Mucosa of stomach (tissue), 1 donor: Measurements from ENCODE around the gene INPP5A.

Experiments used
- H3K27me3 ChIP-seq: one replicate; pipeline ENCODE4 v1.7.0; 2013; ENCODE audit warnings: mild to moderate bottlenecking, low read length; ENCODE audit not compliant: control insufficient read depth, insufficient read depth
- H3K36me3 ChIP-seq: one replicate; pipeline ENCODE4 v1.7.0; 2013; ENCODE audit warnings: low read length; ENCODE audit not compliant: control insufficient read depth, insufficient read depth
- H3K4me1 ChIP-seq: one replicate; pipeline ENCODE4 v1.7.0; 2013; ENCODE audit warnings: mild to moderate bottlenecking, low read length; ENCODE audit not compliant: control insufficient read depth, insufficient read depth
- H3K4me3 ChIP-seq: one replicate; pipeline ENCODE4 v1.7.0; 2013; ENCODE audit warnings: low read length
- H3K9ac ChIP-seq: one replicate; pipeline ENCODE4 v1.7.0; 2013; ENCODE audit warnings: mild to moderate bottlenecking, low read length, moderate library complexity
- H3K9me3 ChIP-seq: one replicate; pipeline ENCODE4 v1.7.0; 2013; ENCODE audit warnings: mild to moderate bottlenecking, low read length, moderate library complexity; ENCODE audit not compliant: control insufficient read depth
- donor health status: Pancreatic carcinoma.

The INPP5A gene

GRCh38 chr10:132516771-132517725 lies 20.5 kb upstream of the INPP5A start:
- no peaks in the 10 kb centered on the region for H3K9me3 ChIP-seq
- H3K36me3 ChIP-seq: no peaks in the 10 kb centered on the region
- no peaks in the 10 kb centered on the region for H3K27me3 ChIP-seq
- H3K4me1 ChIP-seq: peaks cover 46% of the 10 kb centered on the region
- no peak overlapping the region for H3K4me3 ChIP-seq
- peak overlapping the region; percentile 59 for H3K9ac ChIP-seq

GRCh38 chr10:132517951-132518521 lies 19.6 kb upstream of the INPP5A start:
- Histone ChIP-seq H3K4me1 (peaks cover 46% of the 10 kb centered on the region), H3K9ac (peak overlapping the region; percentile 59), H3K9me3 (no peaks in the 10 kb centered on the region), H3K36me3 (no peaks in the 10 kb centered on the region), H3K27me3 (no peaks in the 10 kb centered on the region), H3K4me3 (no peak overlapping the region)

GRCh38 chr10:132518572-132519381 lies 18.8 kb upstream of the INPP5A start:
- peak overlapping the region; percentile 54 for H3K9ac ChIP-seq
- peak overlapping the region; percentile 31 for H3K4me3 ChIP-seq
- no peaks in the 10 kb centered on the region for H3K36me3 ChIP-seq
- H3K9me3 ChIP-seq: no peaks in the 10 kb centered on the region
- peaks cover 46% of the 10 kb centered on the region for H3K4me1 ChIP-seq
- no peaks in the 10 kb centered on the region for H3K27me3 ChIP-seq

DNA sequence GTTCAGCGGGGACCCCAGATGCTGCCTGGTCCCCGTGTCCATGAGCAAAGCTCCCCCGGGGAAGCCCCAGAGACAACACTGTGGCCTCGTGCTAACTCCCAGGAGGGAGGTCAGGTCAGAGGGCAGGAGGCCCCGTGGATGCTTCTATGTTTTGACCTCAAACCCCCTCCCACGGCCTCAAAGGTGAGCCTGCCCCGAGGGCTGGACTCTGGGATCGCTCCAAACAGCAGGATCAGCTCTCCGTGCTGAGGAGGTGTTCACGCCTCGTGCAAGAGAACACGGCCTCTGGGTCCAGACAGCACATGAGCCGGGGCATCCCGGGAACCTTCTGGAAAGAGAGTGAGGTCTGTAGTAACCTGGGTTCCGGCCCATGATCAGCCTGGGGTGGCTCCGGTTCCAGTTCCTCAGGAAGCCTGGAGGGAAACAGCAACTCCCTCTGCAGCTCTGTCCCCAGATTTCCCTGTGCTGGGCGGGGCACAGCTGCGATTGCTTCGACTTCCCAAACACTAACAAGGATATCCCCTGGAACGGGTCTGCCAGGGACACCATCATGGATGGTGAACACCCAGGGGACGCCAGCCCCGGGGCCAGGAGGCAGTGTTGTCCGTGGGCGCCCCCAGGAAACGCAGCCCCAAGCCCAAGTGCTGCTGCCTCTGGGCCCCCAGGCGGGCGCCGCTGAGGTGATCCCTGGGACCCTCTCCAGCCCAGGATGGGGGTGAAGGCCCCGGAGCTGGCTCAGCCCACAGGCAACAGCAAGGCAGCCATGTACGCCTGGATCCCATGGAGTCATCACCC lies 18.0 kb upstream of the INPP5A start:
- Histone ChIP-seq H3K27me3 (no peaks in the 10 kb centered on the region), H3K4me3 (no peak overlapping the region), H3K9me3 (no peaks in the 10 kb centered on the region), H3K36me3 (no peaks in the 10 kb centered on the region), H3K9ac (no peak overlapping the region), H3K4me1 (peaks cover 46% of the 10 kb centered on the region)

GRCh38 chr10:132520177-132520811 lies 17.3 kb upstream of the INPP5A start:
- Histone ChIP-seq H3K4me1 (peaks cover 46% of the 10 kb centered on the region), H3K4me3 (no peak overlapping the region), H3K36me3 (no peaks in the 10 kb centered on the region), H3K9ac (no peak overlapping the region), H3K27me3 (no peaks in the 10 kb centered on the region), H3K9me3 (no peaks in the 10 kb centered on the region)

DNA sequence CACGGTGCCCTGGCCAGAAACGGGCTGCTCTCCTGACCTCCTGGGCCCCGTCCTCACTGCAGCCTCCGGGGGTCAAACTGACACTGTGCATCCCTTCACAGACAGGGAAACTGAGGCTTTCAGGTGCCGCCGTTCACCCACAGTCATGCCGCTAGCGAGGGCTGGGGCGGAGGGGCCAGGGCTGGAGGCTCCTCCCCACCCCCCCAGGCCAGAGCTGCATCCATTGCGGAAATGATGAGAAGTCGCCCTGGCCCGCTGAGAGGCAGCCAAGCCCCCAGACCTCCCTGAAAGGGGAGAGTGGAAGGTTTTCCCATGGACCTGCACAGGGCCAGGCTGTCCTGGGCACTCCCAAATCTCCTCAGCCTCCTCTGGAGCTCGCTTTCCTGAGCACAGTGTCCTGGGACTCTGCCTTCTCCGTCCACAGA lies 16.5 kb upstream of the INPP5A start:
- Histone ChIP-seq H3K9ac (no peak overlapping the region), H3K9me3 (no peaks in the 10 kb centered on the region), H3K4me1 (peaks cover 46% of the 10 kb centered on the region), H3K27me3 (no peaks in the 10 kb centered on the region), H3K4me3 (no peak overlapping the region), H3K36me3 (no peaks in the 10 kb centered on the region)

- Histone ChIP-seq H3K9ac (no peak overlapping the region), H3K36me3 (no peaks in the 10 kb centered on the region), H3K9me3 (no peaks in the 10 kb centered on the region), H3K27me3 (no peaks in the 10 kb centered on the region), H3K4me1 (peaks cover 42% of the 10 kb centered on the region), H3K4me3 (no peak overlapping the region)
Measured at GRCh38 chr10:132521466-132522102, 16.0 kb upstream of the INPP5A start.

- H3K4me3 ChIP-seq: no peak overlapping the region
- H3K9ac ChIP-seq: no peak overlapping the region
- H3K4me1 ChIP-seq: peaks cover 31% of the 10 kb centered on the region
- no peaks in the 10 kb centered on the region for H3K36me3 ChIP-seq
- H3K27me3 ChIP-seq: peaks cover 7% of the 10 kb centered on the region
- no peaks in the 10 kb centered on the region for H3K9me3 ChIP-seq
Measured at GRCh38 chr10:132522521-132523411, 14.8 kb upstream of the INPP5A start.

GRCh38 chr10:132523561-132524442 lies 13.8 kb upstream of the INPP5A start:
- H3K9me3 ChIP-seq: no peaks in the 10 kb centered on the region

More at GRCh38 chr10:132523561-132524442, 13.8 kb upstream of the INPP5A start:
- Histone ChIP-seq H3K4me3 (no peak overlapping the region), H3K27me3 (peaks cover 14% of the 10 kb centered on the region), H3K4me1 (peaks cover 20% of the 10 kb centered on the region), H3K36me3 (no peaks in the 10 kb centered on the region), H3K9ac (no peak overlapping the region)
